Retinal pigment epithelial cell (primary cell): ENCODE results near the gene RRM1.
"Not testable (repeated sequence)": the region's sequence is repeated elsewhere in the genome, so short reads cannot be mapped to it uniquely, and the experiment has no call there.

Experiments
- DNase-seq: peaks from one replicate; pipeline ENCODE4 v3.0.0-alpha.2; 2010; ENCODE audit warnings: low read depth
- H3K4me3 ChIP-seq: 2 replicates; pipeline ENCODE4 v1.5.1; 2011; ENCODE audit warnings: mild to moderate bottlenecking, low read length, control low read depth, moderate library complexity
- CTCF ChIP-seq: conservative IDR thresholded peaks from 2 replicates; pipeline ENCODE4 v1.5.1; 2011; ENCODE audit warnings: low read depth, low read length, control low read depth, inconsistent platforms

RRM1 gene

GRCh38 chr11:4164884-4165590 is 70.4 kb downstream of the RRM1 start:
- TF ChIP-seq CTCF, result no peak
- DNase-seq, result no peak
- H3K4me3 ChIP-seq, result no peak overlapping the region

- no peak for TF ChIP-seq CTCF
- DNase-seq, result no peak
- H3K4me3 ChIP-seq, result no peak overlapping the region
These were observed 72.7 kb downstream of the RRM1 start for GRCh38 chr11:4167292-4167691.

- no peak for DNase-seq
- no peak for TF ChIP-seq CTCF
- no peak overlapping the region for H3K4me3 ChIP-seq
These were observed 73.2 kb downstream of the RRM1 start for GRCh38 chr11:4167758-4168157.

- H3K4me3 ChIP-seq, DNase-seq: not testable (repeated sequence)
These were observed 81.2 kb downstream of the RRM1 start for GRCh38 chr11:4175620-4176350.

GRCh38 chr11:4178813-4179662 is 84.4 kb downstream of the RRM1 start:
- TF ChIP-seq CTCF, result no peak
- H3K4me3 ChIP-seq, result no peak overlapping the region
- no peak for DNase-seq

GRCh38 chr11:4180441-4181183 is 86.0 kb downstream of the RRM1 start:
- no peak overlapping the region for H3K4me3 ChIP-seq
- DNase-seq, result no peak
- TF ChIP-seq CTCF, result no peak
